DND-41 (cell line): ENCODE data around the gene SPAG4.

Experiments used
- EZH2 ChIP-seq: IDR thresholded peaks from 3 replicates; pipeline ENCODE4 v1.6.1; 2012; ENCODE audit warnings: borderline replicate concordance, low read depth, mild to moderate bottlenecking, moderate library complexity, low read length, inconsistent platforms; ENCODE audit not compliant: severe bottlenecking
- TF ChIP-seq, protein P1 (sequence below): IDR thresholded peaks from 2 replicates; pipeline ENCODE4 v1.5.1; 2012; ENCODE audit warnings: borderline replicate concordance, low read length, moderate library complexity, mild to moderate bottlenecking; ENCODE audit not compliant: poor library complexity, severe bottlenecking; ENCODE audit errors: extremely low read depth

DNA sequence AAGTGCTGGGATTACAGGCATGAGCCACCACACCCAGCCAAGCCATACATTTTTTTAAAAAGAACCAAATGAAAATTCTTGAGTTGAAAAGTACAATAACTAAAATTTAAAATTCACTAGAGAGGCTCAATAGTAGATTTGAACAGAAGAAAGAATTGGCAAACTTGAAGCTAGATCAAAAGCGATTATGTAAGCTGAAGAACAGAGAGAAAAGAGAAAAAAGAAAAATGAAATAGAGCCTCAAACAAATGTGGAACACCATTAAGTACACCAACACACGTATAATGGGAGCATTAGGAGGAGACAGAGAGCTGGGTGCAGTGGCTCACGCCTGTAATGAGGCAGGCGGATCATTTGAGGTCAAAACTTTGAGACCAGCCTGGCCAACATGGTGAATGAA is 42.8 kb upstream of the SPAG4 start:
- TF ChIP-seq, protein P1, sequence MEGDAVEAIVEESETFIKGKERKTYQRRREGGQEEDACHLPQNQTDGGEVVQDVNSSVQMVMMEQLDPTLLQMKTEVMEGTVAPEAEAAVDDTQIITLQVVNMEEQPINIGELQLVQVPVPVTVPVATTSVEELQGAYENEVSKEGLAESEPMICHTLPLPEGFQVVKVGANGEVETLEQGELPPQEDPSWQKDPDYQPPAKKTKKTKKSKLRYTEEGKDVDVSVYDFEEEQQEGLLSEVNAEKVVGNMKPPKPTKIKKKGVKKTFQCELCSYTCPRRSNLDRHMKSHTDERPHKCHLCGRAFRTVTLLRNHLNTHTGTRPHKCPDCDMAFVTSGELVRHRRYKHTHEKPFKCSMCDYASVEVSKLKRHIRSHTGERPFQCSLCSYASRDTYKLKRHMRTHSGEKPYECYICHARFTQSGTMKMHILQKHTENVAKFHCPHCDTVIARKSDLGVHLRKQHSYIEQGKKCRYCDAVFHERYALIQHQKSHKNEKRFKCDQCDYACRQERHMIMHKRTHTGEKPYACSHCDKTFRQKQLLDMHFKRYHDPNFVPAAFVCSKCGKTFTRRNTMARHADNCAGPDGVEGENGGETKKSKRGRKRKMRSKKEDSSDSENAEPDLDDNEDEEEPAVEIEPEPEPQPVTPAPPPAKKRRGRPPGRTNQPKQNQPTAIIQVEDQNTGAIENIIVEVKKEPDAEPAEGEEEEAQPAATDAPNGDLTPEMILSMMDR = no peak
- no peak for TF ChIP-seq EZH2
